ENCODE results near the gene MAN1A2.
"Not testable (repeated sequence)": the region's sequence is repeated elsewhere in the genome, so short reads cannot be mapped to it uniquely, and the experiment has no call there.

The MAN1A2 gene

GRCh38 chr1:117396636-117397035, 29.4 kb downstream of the MAN1A2 start:
- DNase-seq = no peak

GRCh38 chr1:117398957-117399356, 31.7 kb downstream of the MAN1A2 start:
- DNase-seq = no peak

- no peak for DNase-seq
These were observed 34.5 kb downstream of the MAN1A2 start for GRCh38 chr1:117401761-117402160.

GRCh38 chr1:117403597-117403996, 36.3 kb downstream of the MAN1A2 start:
- no peak for DNase-seq

GRCh38 chr1:117405042-117405441, 37.8 kb downstream of the MAN1A2 start:
- DNase-seq = no peak

GRCh38 chr1:117412472-117412871, 45.2 kb downstream of the MAN1A2 start:
- DNase-seq = no peak

GRCh38 chr1:117413412-117413811, 46.2 kb downstream of the MAN1A2 start:
- DNase-seq = no peak

- no peak for DNase-seq
These were observed 47.7 kb downstream of the MAN1A2 start for GRCh38 chr1:117414943-117415342.

- DNase-seq = no peak
These were observed 48.8 kb downstream of the MAN1A2 start for GRCh38 chr1:117416004-117416403.

GRCh38 chr1:117416546-117417125, 49.4 kb downstream of the MAN1A2 start:
- DNase-seq = no peak

GRCh38 chr1:117425050-117425734, 57.9 kb downstream of the MAN1A2 start:
- no peak for DNase-seq

- no peak for DNase-seq
These were observed 60.0 kb downstream of the MAN1A2 start for GRCh38 chr1:117427297-117427696.

- no peak for DNase-seq
These were observed 66.7 kb downstream of the MAN1A2 start for GRCh38 chr1:117433943-117434342.

GRCh38 chr1:117436513-117436912, 69.3 kb downstream of the MAN1A2 start:
- DNase-seq = peak in 19 of 56 donors; percentile 1 to 50 (median 8)

GRCh38 chr1:117447661-117448060, 80.4 kb downstream of the MAN1A2 start:
- no peak for DNase-seq

GRCh38 chr1:117452216-117452615, 85.0 kb downstream of the MAN1A2 start:
- no peak for DNase-seq

GRCh38 chr1:117453958-117454357, 86.7 kb downstream of the MAN1A2 start:
- DNase-seq = no peak

- not testable (repeated sequence) for DNase-seq
These were observed 91.2 kb downstream of the MAN1A2 start for GRCh38 chr1:117458410-117458809.

- no peak for DNase-seq
These were observed 99.5 kb downstream of the MAN1A2 start for GRCh38 chr1:117466761-117467160.

- no peak for DNase-seq
These were observed 100.1 kb downstream of the MAN1A2 start for GRCh38 chr1:117467336-117467735.

- no peak for DNase-seq
These were observed 105.8 kb downstream of the MAN1A2 start for GRCh38 chr1:117473063-117473462.

- DNase-seq = not testable (repeated sequence)
These were observed 108.2 kb downstream of the MAN1A2 start for GRCh38 chr1:117475495-117475894.

- no peak for DNase-seq
These were observed 111.8 kb downstream of the MAN1A2 start for GRCh38 chr1:117479086-117479485.

Data from amygdala (tissue), 56 donors.